GM18867 (cell line): ENCODE results near the gene GPR176.

Experiments used
- ATAC-seq: cut with Tn5 transposase; IDR thresholded peaks from one replicate; pipeline ENCODE4 v1.9.1; 2021; ENCODE audit warnings: mild to moderate bottlenecking, moderate library complexity; ENCODE audit not compliant: unreplicated experiment

GPR176 gene

GRCh38 chr15:39860871-39861270 is 59.2 kb downstream of the GPR176 start:
- no peak for ATAC-seq

- no peak for ATAC-seq
Measured at GRCh38 chr15:39860200-39860599, 59.9 kb downstream of the GPR176 start.

- ATAC-seq = no peak
Measured at GRCh38 chr15:39859636-39860035, 60.4 kb downstream of the GPR176 start.

- ATAC-seq = no peak
Measured at GRCh38 chr15:39857132-39857531, 62.9 kb downstream of the GPR176 start.

- ATAC-seq = no peak
Measured at GRCh38 chr15:39856357-39856756, 63.7 kb downstream of the GPR176 start.

- ATAC-seq = no peak
Measured at GRCh38 chr15:39855400-39855799, 64.7 kb downstream of the GPR176 start.

GRCh38 chr15:39854161-39854560 is 65.9 kb downstream of the GPR176 start:
- no peak for ATAC-seq

GRCh38 chr15:39852250-39852649 is 67.8 kb downstream of the GPR176 start:
- ATAC-seq = no peak

GRCh38 chr15:39851500-39852092 is 68.5 kb downstream of the GPR176 start:
- no peak for ATAC-seq

GRCh38 chr15:39850436-39850835 is 69.6 kb downstream of the GPR176 start:
- no peak for ATAC-seq

GRCh38 chr15:39846108-39846507 is 74.0 kb downstream of the GPR176 start:
- no peak for ATAC-seq

GRCh38 chr15:39845582-39845981 is 74.5 kb downstream of the GPR176 start:
- ATAC-seq = no peak

GRCh38 chr15:39843565-39843964 is 76.5 kb downstream of the GPR176 start:
- no peak for ATAC-seq

- ATAC-seq = no peak
Measured at GRCh38 chr15:39837454-39837853, 82.6 kb downstream of the GPR176 start.

GRCh38 chr15:39835550-39835949 is 84.5 kb downstream of the GPR176 start:
- no peak for ATAC-seq

GRCh38 chr15:39834256-39834655 is 85.8 kb downstream of the GPR176 start:
- ATAC-seq = no peak

GRCh38 chr15:39833515-39833981 is 86.5 kb downstream of the GPR176 start:
- ATAC-seq = no peak

- no peak for ATAC-seq
Measured at GRCh38 chr15:39830166-39830565, 89.9 kb downstream of the GPR176 start.

- ATAC-seq = no peak
Measured at GRCh38 chr15:39828374-39828931, 91.6 kb downstream of the GPR176 start.

- no peak for ATAC-seq
Measured at GRCh38 chr15:39826975-39827374, 93.1 kb downstream of the GPR176 start.

- no peak for ATAC-seq
Measured at GRCh38 chr15:39823634-39824033, 96.4 kb downstream of the GPR176 start.

- ATAC-seq = no peak
Measured at GRCh38 chr15:39820050-39820602, 99.9 kb downstream of the GPR176 start.

- ATAC-seq = no peak
Measured at GRCh38 chr15:39819533-39819932, 100.5 kb downstream of the GPR176 start.
